PC-3 (cell line): ENCODE measurements around the gene GTF2H4.
A peak's percentile ranks its signal among the peaks of the same experiment; 100 is the strongest.

Experiments
- CTCF ChIP-seq: fragments of 300-600 bp; sonication (generic); conservative IDR thresholded peaks from 2 replicates; pipeline ENCODE4 v1.5.1; 2017; ENCODE audit warnings: antibody characterized with exemption, low read depth, mild to moderate bottlenecking, low read length
- EZH2 ChIP-seq: fragments of 300-600 bp; sonication (generic); IDR thresholded peaks from one replicate; pipeline ENCODE4 v1.6.1; 2017; ENCODE audit warnings: antibody characterized with exemption, mild to moderate bottlenecking, low read length; ENCODE audit not compliant: unreplicated experiment
- EZH2phosphoT487 ChIP-seq: fragments of 300-600 bp; sonication (generic); IDR thresholded peaks from 2 replicates; pipeline ENCODE4 v1.6.1; 2018; ENCODE audit warnings: mild to moderate bottlenecking, antibody characterized with exemption, low read length, borderline replicate concordance

GRCh38 chr6:30915591-30915946 is 7.6 kb downstream of the GTF2H4 start:
- TF ChIP-seq CTCF (peak; percentile 86), EZH2 (no peak), EZH2phosphoT487 (no peak)
